LNCaP clone FGC (cell line): ENCODE data around the gene ZRANB1.

Experiments used
- DNase-seq: peaks from one replicate; pipeline ENCODE4 v3.0.0-alpha.2; 2011; ENCODE audit warnings: low read depth
- H3K4me3 ChIP-seq: 2 replicates; pipeline ENCODE4 v1.5.1; 2011; ENCODE audit warnings: mild to moderate bottlenecking, low read depth, low read length, control low read depth
- CTCF ChIP-seq: IDR thresholded peaks from 2 replicates; pipeline ENCODE4 v1.5.1; 2012; ENCODE audit warnings: mild to moderate bottlenecking; ENCODE audit not compliant: control insufficient read depth, insufficient read depth; ENCODE audit errors: extremely low read depth

The ZRANB1 gene

DNA sequence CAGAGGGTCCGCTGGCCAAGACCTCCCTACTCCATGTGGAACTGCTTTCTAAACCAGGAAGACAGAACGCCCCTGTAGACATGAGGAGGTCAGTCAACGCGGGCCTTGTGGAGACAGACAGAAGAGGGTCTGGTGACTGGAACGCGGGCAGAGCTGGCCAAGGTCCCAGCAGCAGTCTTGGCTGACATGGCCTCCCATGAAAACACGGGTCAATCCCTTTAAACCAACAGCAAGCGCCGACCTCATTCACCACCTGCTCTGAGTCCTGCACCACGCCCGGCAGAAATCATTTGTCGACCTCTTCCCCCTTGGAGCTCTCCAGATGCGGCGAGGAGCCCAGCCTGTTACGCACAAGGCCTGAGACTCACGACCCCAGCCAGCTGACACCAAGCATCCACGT lies 78.5 kb downstream of the ZRANB1 start:
- no peak overlapping the region for H3K4me3 ChIP-seq
- no peak for TF ChIP-seq CTCF

GRCh38 chr10:125020871-125021270 lies 78.9 kb downstream of the ZRANB1 start:
- H3K4me3 ChIP-seq, result no peak overlapping the region
- DNase-seq, result no peak
- no peak for TF ChIP-seq CTCF

More for the DNA sequence above, 78.5 kb downstream of the ZRANB1 start:
- DNase-seq, result no peak

GRCh38 chr10:125021686-125022344 lies 79.9 kb downstream of the ZRANB1 start:
- no peak for TF ChIP-seq CTCF
- H3K4me3 ChIP-seq, result no peak overlapping the region
- DNase-seq, result no peak

DNA sequence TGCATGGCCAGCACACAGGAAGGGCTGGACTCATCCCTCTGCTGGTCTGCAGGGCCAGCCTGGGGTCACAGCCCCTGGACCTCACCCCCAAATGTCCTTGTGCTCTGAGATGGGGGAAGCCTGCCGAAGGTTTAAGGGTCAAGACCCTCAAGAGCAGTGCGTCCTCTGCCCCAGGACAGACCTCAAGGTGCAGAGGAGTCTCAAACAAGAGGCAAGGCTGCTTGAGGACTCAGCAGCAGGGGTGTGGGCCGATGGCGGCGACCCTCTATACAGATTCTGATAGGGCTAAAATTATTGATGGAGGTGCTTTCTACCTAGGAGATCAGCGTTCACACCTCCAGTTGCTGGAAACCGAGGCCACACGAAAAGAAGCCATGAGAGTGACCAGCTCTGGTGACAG lies 80.7 kb downstream of the ZRANB1 start:
- TF ChIP-seq CTCF, result no peak
- H3K4me3 ChIP-seq, result no peak overlapping the region
- no peak for DNase-seq

DNA sequence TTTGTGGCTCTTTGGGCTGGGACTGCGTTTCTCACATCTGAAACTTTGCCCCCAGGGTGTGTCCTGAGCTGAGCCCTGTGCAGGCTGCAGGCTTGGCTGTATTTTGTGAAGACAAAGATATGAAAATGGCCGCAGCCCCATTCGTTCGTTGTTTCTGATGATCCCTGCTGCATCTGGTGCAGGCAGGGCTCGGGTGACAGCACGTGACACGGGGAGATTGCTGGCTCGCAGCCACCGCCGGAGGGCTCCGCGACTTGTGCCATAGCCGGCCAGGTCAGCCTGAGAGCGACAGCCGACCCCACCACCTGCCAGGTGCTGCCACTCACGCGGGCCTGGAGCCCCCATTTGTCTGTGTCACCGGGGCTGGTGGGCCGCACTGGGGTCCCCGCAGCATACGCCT lies 81.3 kb downstream of the ZRANB1 start:
- no peak for TF ChIP-seq CTCF
- no peak for DNase-seq
- no peak overlapping the region for H3K4me3 ChIP-seq

DNA sequence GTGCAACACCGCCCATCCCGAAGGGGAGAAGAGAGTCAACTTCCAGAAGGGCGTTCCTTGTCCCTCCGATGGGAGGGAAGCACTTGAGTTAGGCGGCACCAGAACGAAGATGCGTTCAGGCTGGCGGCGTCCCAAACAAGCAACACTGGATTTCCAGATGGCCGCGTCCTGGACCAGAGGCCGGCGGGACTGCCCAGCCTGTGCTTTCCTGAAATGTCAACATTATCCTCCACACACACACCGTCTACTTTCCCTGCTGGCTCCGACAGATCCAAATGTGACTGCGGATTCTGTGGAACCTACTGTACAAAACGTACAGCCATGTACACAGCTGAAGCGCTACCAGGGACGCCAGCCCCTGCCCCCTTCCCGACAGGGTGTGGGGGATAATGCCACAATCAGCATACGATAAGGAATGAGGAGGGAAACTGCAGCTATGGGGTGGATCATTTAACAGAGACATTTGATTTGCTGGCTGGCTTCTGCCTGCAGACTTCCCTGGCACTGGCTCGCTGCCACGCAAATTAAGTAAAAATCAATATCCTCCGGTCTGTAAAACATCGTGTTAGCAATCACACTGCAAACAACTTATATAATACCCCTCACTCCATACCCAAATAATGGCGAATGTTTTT lies 82.1 kb downstream of the ZRANB1 start:
- peak; percentile 75 for DNase-seq
- TF ChIP-seq CTCF, result no peak
- H3K4me3 ChIP-seq, result peak overlapping the region; percentile 17
